ENCODE measurements around the gene TEKTIP1. TPM values are rescaled to one million over a fixed set of nuclear protein-coding genes. Genes with fewer than 3 reads are reported as not detected.

TEKTIP1 gene
- total RNA-seq, 1 donor from 2014 or later: 7.6 TPM

DNA sequence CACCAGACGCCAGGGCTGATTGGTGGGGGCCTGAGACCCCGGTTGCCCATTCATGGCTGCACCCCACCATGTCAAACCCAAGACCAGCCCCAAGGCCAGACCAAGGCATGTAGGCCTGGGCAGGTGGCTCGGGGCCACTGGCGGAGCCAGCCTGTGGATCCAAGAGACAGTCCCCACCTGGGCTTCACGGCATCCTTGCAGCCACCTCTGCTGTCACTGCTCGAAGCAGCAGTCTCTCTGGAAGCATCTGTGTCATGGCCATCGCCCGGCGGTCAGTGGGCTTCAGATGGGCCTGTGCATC lies 3.8 kb upstream of the TEKTIP1 start:
- intact Hi-C loops (cut with micrococcal nuclease): no loop called here

DNA sequence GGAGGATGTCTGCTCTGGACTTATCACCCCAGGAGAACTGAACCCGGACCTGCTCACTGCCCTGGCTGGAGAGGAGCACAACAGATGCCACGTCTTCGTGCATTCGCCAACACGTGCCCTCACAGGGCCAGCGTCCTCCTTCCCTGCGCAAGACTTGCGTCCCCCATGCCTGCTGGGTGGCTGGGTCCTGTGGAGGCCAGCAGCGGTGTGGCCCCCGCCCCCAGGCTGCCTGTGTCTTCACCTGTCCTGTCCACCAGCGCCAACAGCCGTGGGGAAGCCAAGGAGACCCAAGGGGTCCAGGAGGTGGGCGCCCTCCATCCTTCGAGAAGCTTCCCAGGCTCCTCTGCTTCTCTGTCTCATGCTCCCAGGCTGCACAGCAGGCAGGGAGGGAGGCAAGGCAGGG lies 3.4 kb upstream of the TEKTIP1 start:
- intact Hi-C loops (cut with micrococcal nuclease): no loop called here

DNA sequence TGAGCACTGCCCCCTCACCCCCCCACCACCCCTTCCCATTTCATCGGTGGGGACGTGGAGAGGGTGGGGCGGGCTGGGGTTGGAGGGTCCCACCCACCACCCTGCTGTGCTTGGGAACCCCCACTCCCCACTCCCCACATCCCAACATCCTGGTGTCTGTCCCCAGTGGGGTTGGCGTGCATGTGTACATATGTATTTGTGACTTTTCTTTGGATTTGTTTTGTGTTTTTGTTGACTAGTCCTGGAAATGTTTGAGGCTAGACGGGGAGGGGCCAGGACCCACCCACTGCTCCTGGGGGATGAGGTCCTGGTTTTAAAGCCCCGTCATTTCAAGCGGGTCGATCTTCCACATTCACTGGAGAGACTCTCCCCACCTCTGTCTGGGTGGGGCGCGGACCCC lies 3.0 kb upstream of the TEKTIP1 start:
- intact Hi-C loops (cut with micrococcal nuclease): no loop called here

DNA sequence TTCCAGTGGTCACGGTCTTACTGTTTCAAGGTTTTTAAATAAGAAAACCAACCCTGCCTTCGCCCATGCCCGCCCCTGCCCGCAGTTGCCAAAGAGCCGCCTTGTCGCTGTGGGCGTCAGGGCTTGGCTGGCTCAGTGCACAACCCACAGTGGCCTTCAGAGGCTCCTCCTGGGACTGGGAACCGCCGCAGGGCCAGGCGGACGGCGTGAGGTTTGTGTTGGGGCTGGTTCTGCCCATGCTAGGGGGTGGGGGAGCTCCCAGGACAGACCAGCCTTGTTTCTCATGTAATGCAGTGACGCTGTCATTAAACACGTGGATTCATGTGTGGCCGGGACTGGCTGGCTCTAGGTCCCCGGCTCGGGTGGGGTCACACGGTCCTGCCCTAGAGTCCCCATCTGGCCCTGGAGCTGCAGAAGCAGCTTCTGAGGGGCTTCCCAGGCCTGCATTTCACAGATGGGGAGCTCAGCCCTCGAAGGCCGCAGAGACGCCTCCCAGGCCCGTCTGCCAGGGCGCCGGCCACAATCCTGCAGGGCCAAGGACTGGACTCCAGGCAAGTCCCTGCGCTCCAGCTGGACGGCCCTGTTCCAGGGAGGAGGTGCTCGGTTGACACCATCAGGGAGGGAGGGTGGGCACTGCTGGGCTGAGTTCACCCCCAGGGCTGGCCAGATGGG lies 2.4 kb upstream of the TEKTIP1 start:
- intact Hi-C loops (cut with micrococcal nuclease): no loop called here

- intact Hi-C loops (cut with micrococcal nuclease): no loop called here
Measured at GRCh38 chr19:3537101-3537437, 1.9 kb upstream of the TEKTIP1 start.

DNA sequence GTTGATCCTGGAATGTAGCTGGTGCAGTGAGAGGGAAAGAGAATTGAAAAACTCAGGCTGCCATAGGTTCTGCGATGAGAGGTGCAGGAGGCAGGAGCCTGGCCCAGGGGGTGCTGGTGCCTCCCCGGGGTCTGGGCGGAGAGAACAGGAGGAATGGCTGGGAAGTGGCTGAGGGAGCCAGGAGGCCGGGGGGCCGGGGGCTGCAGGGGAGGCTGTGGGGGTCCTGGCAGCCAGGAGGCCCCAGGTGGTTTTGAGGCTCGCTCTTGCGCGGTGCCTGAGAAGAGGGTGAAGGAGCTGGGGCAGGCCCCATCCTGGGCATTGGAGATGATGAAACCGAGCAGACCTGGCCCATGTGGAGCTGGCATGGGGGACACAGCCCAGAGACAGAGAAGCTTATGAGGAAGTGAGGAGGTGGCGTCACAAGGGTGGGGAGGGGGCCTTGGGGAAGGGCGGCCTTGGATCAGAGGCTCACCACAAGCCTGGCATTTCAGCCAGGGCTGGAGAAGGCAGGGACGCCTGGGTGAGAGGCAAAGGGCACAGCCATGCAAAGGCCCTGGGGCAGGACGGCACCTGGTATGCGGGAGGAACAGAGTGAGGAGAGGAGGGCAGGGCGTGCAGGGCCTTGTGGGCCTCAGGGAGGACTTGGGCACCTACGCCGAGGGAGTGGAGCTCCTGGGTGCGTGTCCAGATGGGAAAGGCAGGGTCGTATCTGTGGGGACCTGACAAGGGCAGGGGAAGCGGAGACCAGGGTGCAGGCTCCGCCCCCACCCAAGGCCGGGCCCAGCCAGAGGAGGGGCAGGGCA lies 1.3 kb upstream of the TEKTIP1 start:
- intact Hi-C loops (cut with micrococcal nuclease): no loop called here

DNA sequence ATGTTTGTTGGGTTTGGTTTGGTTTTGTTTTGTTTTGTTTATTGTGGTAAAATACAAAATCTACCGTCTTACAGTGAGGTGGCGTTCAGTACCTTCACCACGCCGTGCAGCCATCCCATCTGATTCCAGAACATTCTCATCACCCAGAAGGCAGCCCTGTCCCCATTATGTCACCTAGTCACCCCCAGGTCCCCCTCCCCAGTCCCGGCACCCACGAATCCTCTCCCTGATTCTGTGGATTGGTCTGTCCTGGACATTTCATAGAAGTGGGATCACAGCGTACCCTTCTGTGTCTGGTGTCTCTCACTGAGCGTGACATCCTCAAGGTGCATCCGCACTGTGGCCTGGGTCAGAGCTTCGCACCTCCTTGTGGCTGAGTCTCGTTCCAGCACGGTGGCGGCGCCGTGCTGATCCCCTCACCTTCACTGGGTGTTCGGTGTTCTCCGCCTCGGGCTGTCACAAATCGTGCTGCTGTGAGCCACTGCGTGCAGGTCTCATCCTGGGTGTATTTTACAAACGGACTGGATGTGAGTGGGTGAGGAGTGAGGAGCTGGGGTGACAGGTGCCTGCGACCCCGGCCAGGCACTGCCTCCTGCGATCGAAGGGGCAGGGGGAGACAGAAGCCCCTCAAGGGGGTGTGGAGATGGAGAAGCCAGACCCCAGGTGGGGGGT lies 580 bp upstream of the TEKTIP1 start:
- intact Hi-C loops (cut with micrococcal nuclease): no loop called here

DNA sequence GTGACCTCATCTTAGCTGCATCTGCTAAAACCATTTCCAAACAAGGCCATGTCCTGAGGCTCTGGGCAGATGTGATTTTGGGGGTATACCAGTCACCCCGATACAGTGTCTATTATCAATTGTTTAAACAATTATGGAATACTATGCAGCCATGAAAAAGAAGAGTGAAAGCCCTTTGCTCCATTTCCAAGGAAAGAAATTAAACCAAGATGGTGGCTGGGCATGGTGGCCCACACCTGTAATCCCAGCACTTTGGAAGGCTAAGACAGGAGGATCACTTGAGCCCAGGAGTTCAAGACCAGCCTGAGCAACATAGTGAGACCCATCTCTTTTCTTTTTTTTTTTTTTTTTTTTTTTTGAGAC lies 763 bp downstream of the TEKTIP1 start:
- intact Hi-C loops (cut with micrococcal nuclease): no loop called here

DNA sequence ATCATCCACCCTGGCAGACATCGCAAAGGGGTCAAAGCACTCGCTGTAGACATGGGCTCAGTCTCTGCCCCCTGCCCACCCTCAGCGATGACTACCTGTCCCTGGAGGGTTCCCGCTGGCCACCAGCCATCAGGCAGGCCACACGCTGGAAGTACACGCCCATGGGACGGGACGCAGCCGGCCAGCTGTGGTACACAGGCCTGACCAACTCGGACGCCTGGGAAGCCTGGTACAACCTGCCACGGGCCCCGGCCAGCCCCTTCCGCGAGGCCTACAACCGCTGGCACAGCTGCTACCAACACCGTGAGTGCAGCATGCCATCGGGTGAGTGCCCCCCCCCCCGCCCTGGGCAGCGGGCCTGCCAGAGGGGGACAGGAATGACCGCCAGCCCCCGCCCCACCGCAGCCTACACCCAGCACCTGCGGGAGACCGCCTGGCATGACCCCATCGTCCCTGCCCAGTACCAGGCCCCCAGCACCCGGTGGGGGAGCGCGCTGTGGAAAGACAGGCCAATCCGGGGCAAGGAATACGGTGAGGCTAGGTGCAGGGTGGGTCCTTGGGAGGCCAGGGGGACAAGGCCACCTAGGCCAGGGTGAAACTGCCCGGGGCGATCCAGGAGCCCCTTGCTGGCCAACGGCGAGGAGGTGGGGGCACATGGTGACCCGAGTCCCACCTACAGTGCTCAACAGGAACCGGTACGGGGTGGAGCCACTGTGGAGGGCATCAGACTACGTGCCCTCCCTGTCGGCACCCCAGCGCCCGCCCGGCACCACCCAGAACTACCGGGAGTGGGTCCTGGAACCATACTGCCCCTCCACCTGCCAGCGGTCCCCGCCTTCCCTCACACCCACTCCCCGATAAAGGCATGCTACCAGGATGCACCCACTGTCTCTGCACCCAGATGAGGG lies 4.4 kb downstream of the TEKTIP1 start:
- intact Hi-C loops (cut with micrococcal nuclease): loop anchor here (2.0 kb wide), 1 partner anchor 75 kb away; no protein-coding TSS in a partner anchor

DNA sequence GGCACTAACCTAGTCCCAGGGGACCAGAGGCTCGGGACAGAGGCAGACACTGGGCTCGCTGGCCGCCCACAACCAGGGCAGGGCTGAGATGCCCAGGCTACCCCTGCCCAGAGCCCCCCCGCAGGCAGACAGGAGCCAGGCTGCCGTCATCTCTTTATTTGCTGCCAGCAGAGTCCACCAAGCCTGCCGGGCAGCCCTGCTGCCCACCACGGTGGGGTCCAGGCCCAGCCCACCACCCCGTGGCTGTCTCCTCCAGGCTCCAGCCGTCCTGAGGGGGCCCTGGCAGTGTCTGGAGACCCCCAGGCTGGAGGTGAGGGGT lies 5.0 kb downstream of the TEKTIP1 start:
- intact Hi-C loops (cut with micrococcal nuclease): loop anchor here (2.0 kb wide), 1 partner anchor 75 kb away; no protein-coding TSS in a partner anchor

DNA sequence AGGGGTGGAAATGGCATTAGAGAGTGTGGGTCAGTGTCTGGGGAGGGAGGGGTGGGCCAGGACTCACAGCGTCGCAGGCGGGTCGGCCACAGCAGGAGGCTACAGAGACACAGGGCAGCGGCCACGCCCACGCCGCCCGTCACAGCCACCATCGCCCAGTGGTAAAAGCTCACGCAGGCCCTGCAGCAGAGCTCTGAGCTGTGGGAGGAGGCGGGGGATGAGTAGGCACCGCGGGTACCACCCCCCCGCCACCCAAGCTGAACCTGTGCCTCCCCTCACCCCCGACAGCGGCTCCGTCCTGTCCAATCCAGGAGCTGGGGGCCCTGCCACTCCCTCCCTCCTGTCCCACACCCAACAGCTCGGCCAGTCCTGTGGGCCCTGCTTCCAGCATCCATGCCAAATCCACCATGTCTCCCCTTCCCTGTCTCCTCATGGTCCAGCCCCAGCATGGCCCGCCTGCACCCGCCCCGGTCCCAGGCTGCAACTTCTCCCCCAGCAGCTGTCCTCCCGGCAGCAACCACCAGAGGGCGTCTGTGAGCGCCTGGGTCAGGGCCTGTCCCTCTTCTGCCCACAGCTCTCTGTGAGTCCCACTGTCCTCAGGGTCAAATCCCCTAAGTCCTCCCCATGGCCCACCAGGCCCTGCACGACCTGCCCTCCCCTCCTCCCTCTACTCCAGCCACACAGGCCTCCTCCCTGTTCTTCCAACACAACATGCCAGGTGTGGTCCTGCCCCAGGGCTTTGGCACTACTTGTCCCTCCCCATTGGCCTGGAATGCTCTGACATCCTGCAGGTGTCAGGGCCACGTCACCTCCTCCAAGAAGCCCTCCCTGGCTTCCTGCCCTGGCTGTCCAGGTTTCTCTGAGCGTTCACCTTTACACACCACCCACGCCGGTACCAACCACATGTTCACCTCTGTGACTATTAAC lies 6.0 kb downstream of the TEKTIP1 start:
- intact Hi-C loops (cut with micrococcal nuclease): loop anchor here (2.0 to 5.0 kb wide), 3 partner anchors 37 to 162 kb away; partner anchors contain the start of gene TJP3

- intact Hi-C loops (cut with micrococcal nuclease): loop anchor here (2.0 to 5.0 kb wide), 3 partner anchors 37 to 162 kb away; partner anchors contain the start of gene TJP3
Measured at GRCh38 chr19:3545669-3546034, 6.7 kb downstream of the TEKTIP1 start.

- intact Hi-C loops (cut with micrococcal nuclease): loop anchor here (5.0 kb wide), 2 partner anchors 36 to 161 kb away; partner anchors contain the start of gene TJP3
Measured at GRCh38 chr19:3546119-3546518, 7.1 kb downstream of the TEKTIP1 start.

- intact Hi-C loops (cut with micrococcal nuclease): loop anchor here (5.0 kb wide), 2 partner anchors 35 to 160 kb away; partner anchors contain the start of gene TJP3
Measured at GRCh38 chr19:3547301-3547731, 8.3 kb downstream of the TEKTIP1 start.

DNA sequence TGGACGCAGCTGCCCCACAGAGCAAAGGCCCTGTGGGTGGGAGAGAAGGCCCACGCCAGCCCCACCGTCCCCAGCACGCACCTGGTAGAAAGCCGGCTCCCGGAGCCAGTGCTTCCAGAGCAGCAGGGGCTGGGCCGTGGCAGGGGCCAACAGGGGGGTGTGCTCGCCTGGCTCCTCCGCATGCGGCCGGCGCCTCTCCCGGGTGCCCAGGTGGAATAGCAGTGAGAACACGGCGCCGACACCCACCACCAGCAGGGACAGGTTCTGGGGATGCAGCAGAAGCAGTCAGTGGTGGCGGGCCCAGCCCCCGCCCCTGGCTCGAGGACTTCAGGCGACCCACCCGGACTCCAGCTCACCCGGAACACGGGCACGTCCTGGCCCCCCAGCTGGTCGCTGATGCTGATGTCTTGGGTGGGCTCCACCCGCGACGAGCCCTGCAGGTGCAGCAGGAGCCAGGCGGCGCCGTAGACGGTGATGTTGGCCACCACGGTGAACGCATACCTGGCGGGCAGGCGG lies 8.9 kb downstream of the TEKTIP1 start:
- intact Hi-C loops (cut with micrococcal nuclease): loop anchor here (5.0 kb wide), 2 partner anchors 34 to 159 kb away; partner anchors contain the start of gene TJP3

DNA sequence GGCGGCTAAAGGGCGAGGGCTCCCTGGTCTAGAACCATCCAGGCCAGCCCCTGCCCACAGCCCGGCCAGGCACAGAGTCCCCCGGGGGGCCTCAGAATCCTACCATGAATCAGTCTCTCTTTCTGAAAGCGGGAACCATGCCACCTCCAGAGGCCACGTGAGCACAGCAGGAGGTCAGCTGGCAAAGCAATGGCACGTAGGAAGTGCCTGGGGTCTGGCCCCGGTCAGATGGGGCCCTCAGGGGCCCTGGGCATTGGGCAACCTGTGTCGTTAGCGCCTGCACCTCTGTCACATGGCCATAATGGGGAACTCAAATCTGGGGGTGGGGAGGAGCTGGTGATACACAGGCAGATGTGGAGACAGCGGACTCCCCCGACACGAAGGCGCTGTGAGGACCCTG lies 9.6 kb downstream of the TEKTIP1 start:
- intact Hi-C loops (cut with micrococcal nuclease): loop anchor here (5.0 kb wide), 2 partner anchors 34 to 159 kb away; partner anchors contain the start of gene TJP3

DNA sequence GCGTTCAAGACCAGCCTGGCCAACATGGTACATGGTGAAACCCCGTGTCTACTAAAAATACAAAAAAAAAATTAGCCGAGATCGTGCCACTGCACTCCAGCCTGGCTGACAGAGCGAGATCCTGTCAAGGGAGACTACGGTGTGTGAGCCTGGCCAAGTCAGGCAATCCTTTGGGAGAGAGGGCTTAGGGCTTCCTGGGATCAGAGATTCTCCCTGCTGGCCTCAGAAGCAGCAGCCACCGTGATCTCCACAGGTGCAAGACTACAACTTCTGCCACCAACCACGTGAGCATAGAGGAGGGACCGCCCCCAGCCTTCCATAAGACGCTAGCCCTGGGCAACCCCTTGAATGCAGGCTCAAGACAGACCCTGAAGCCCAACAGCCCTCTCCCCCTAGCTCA lies 10.8 kb downstream of the TEKTIP1 start:
- intact Hi-C loops (cut with micrococcal nuclease): loop anchor here (5.0 kb wide), 2 partner anchors 32 to 157 kb away; partner anchors contain the start of gene TJP3

- intact Hi-C loops (cut with micrococcal nuclease): no loop called here
Measured at GRCh38 chr19:3550947-3551791, 12.2 kb downstream of the TEKTIP1 start.

GRCh38 chr19:3551792-3552095 lies 12.8 kb downstream of the TEKTIP1 start:
- intact Hi-C loops (cut with micrococcal nuclease): no loop called here

Data from T-helper 1 cell treated with Interleukin-12 subunit alpha and Interleukin-12 subunit beta and Interleukin-4 antibody, amounts not matched to agents 30 ng/mL and 1 ng/mL, for 36 hours (primary cell).